Measurements from ENCODE around the gene C9.

GRCh38 chr5:39363217-39363616 lies 1.1 kb downstream of the C9 start:
- TF ChIP-seq POLR2A (IDR thresholded peaks at IDR 0.05) (no peak), CTCF (IDR thresholded peaks at IDR 0.05) (no peak)
